K562 (cell line): ENCODE measurements around the gene UBE2L3. TPM values are rescaled to one million over a fixed set of nuclear protein-coding genes. Genes with fewer than 3 reads are reported as not detected.
A peak's percentile ranks its signal among the peaks of the same experiment; 100 is the strongest.

Source experiments
- CHD4 ChIP-seq: fragments of 200-600 bp; sonication (generic); IDR thresholded peaks from 3 replicates; pipeline ENCODE4 v1.6.1; 2012; ENCODE audit warnings: low read depth, mild to moderate bottlenecking, mixed read lengths, low read length, inconsistent platforms; ENCODE audit not compliant: insufficient read depth, insufficient replicate concordance, poor library complexity, severe bottlenecking
- DMBX1 ChIP-seq: fragments of 250-450 bp; sonication (Bioruptor Pico); IDR thresholded peaks from 2 replicates; pipeline ENCODE4 v1.8.0; 2022; ENCODE audit warnings: inconsistent platforms, mild to moderate bottlenecking, moderate library complexity, borderline replicate concordance
- E2F1 ChIP-seq: sonication (generic); formaldehyde crosslinking; IDR thresholded peaks from 2 replicates; pipeline ENCODE4 v1.8.1; 2023; ENCODE audit warnings: mild to moderate bottlenecking, missing genetic modification reagents, moderate library complexity
- E2F6 ChIP-seq, 2 experiments: IDR thresholded peaks; 2 replicates each; pipeline ENCODE4 v1.6.1; 2011; ENCODE audit warnings: borderline replicate concordance in 1 of 2, control low read depth in 1 of 2, low read depth in 1 of 2, low read length in 1 of 2, mild to moderate bottlenecking in 1 of 2, mixed read lengths in 1 of 2, moderate library complexity in 1 of 2; ENCODE audit not compliant: insufficient read depth in 1 of 2, insufficient read length in 1 of 2, poor library complexity in 1 of 2, severe bottlenecking in 1 of 2; ENCODE audit errors: extremely low read depth in 1 of 2
- FOXP4 ChIP-seq: sonication (generic); formaldehyde crosslinking; IDR thresholded peaks from 2 replicates; pipeline ENCODE4 v1.8.0; 2022; ENCODE audit warnings: mild to moderate bottlenecking, missing genetic modification reagents, borderline replicate concordance
- GMEB1 ChIP-seq: fragments of 250-450 bp; sonication (Bioruptor Pico); IDR thresholded peaks from 2 replicates; pipeline ENCODE4 v1.4.0; 2020; ENCODE audit warnings: mild to moderate bottlenecking
- HDAC6 ChIP-seq: IDR thresholded peaks from 2 replicates; pipeline ENCODE4 v1.6.1; 2012; ENCODE audit warnings: low read depth, mild to moderate bottlenecking, control low read depth, inconsistent platforms, low read length, moderate library complexity
- JUND ChIP-seq, 2 experiments: IDR thresholded peaks; 2 replicates in 1 of 2; 3 replicates in 1 of 2; pipeline ENCODE4 v1.6.1; 2011; ENCODE audit warnings: borderline replicate concordance in 2 of 2, low read depth in 2 of 2, low read length in 2 of 2, improper control_type of control experiment in 1 of 2, missing biosample characterization in 1 of 2, missing genetic modification characterization in 1 of 2, missing genetic modification reagents in 1 of 2
- MAFG ChIP-seq: fragments of 450-650 bp; conservative IDR thresholded peaks from 2 replicates; pipeline ENCODE4 v1.6.1; 2016; ENCODE audit warnings: missing genetic modification characterization, missing compliant biosample characterization
- NCOR1 ChIP-seq: fragments of 450-650 bp; IDR thresholded peaks from 2 replicates; pipeline ENCODE4 v1.6.1; 2016; ENCODE audit warnings: mild to moderate bottlenecking, moderate library complexity
- POU5F1 ChIP-seq: fragments of 150-350 bp; IDR thresholded peaks from 2 replicates; pipeline ENCODE4 v1.6.1; 2014; ENCODE audit warnings: borderline replicate concordance, low read length, low read depth, mild to moderate bottlenecking; ENCODE audit not compliant: partially characterized antibody
- TBL1XR1 ChIP-seq, 2 experiments: IDR thresholded peaks; 2 replicates each; pipeline ENCODE4 v1.6.1; 2012; ENCODE audit warnings: improper control_type of control experiment in 2 of 2, low read length in 2 of 2, mild to moderate bottlenecking in 1 of 2
- ZBTB17 ChIP-seq: fragments of 450-650 bp; formaldehyde crosslinking; IDR thresholded peaks from 2 replicates; pipeline ENCODE4 v1.4.0; 2020; ENCODE audit warnings: mild to moderate bottlenecking
- ZNF121 ChIP-seq: sonication (generic); formaldehyde crosslinking; conservative IDR thresholded peaks from 2 replicates; pipeline ENCODE4 v1.8.0; 2022; ENCODE audit warnings: missing genetic modification reagents
- ZNF217 ChIP-seq: sonication (generic); formaldehyde crosslinking; IDR thresholded peaks from 2 replicates; pipeline ENCODE4 v1.8.0; 2022; ENCODE audit warnings: mild to moderate bottlenecking, missing genetic modification reagents
- ZZZ3 ChIP-seq: fragments of 450-650 bp; IDR thresholded peaks from 2 replicates; pipeline ENCODE4 v1.6.1; 2016; ENCODE audit warnings: antibody characterized with exemption, mild to moderate bottlenecking, moderate library complexity
- polyA plus RNA-seq, 8 experiments: library from polyadenylated mRNA; depleted of rRNA in 4 of 8; stranded (reverse) in 5 of 8; unstranded in 3 of 8; fragments of >200 nt; fragmentation: Nextera tagmentation in 2 of 8; fragmentation: Illumina TruSeq in 1 of 8; extraction: Ambion mirVana in 2 of 8; extraction: Trizol in 1 of 8; gene quantifications; 2 replicates each; pipeline versions ENCODE4 v1.2.1 to v1.2.3, GENCODE V29; 2011 to 2014; ENCODE audit warnings: inconsistent platforms in 1 of 8, missing spikeins in 1 of 8
- total RNA-seq, 7 experiments: library from RNA; depleted of rRNA in 6 of 7; stranded (reverse); fragments of >200 nt in 6 of 7; fragmentation: Illumina TruSeq in 2 of 7; extraction: Trizol in 2 of 7; gene quantifications; 2 replicates each; pipeline versions ENCODE4 v1.2.1 to v1.2.3, GENCODE V29; 2011 to 2021; ENCODE audit warnings: low replicate concordance in 1 of 7

The UBE2L3 gene
- total and polyA plus RNA-seq, 9 of the 15 experiments (the other 6 are each of a cell fraction or from before 2014, with no cell fraction given): 215 to 625 (median 285) TPM

GRCh38 chr22:21642584-21643448, 75.3 kb downstream of the UBE2L3 start (continued):
- TF ChIP-seq DMBX1 (CRISPR knock-in tag): no peak
- peak; percentile 54 for TF ChIP-seq CHD4
- TF ChIP-seq ZNF217 (CRISPR knock-in tag): no peak
- TF ChIP-seq JUND (IDR thresholded peaks at IDR 0.05; ENCODE audit: borderline replicate concordance, low read depth, low read length): peak; percentile 82
- TF ChIP-seq JUND (tag; IDR thresholded peaks at IDR 0.05; ENCODE audit: borderline replicate concordance, low read depth, low read length): no peak
- TF ChIP-seq HDAC6: no peak
- TF ChIP-seq FOXP4 (CRISPR knock-in tag): no peak
- TF ChIP-seq MAFG (tag): no peak
- TF ChIP-seq E2F6 (IDR thresholded peaks at IDR 0.05; ENCODE audit: borderline replicate concordance in 1 of 2, extremely low read depth in 1 of 2, insufficient read depth in 1 of 2, insufficient read length in 1 of 2, low read depth in 1 of 2, low read length in 1 of 2, poor library complexity in 1 of 2, severe bottlenecking in 1 of 2): no peak
- peak; percentile 78 for TF ChIP-seq POU5F1
- peak; percentile 93 for TF ChIP-seq E2F1 (CRISPR knock-in tag)
- TF ChIP-seq GMEB1 (CRISPR knock-in tag): no peak
- no peak for TF ChIP-seq ZZZ3
- peak; percentile 88 to 92 for TF ChIP-seq TBL1XR1 (IDR thresholded peaks at IDR 0.05; ENCODE audit: low read length in 2 of 2)
- TF ChIP-seq ZNF121 (CRISPR knock-in tag): no peak
- no peak for TF ChIP-seq ZBTB17 (CRISPR knock-in tag)
- no peak for TF ChIP-seq NCOR1
